A549 (cell line): ENCODE results near the gene PARVB.

Source experiments
- BCL3 ChIP-seq: fragments of >200 bp; sonication (Bioruptor Twin); formaldehyde crosslinking; IDR thresholded peaks from 3 replicates; pipeline ENCODE4 v1.6.1; 2016
- CHD2 ChIP-seq: fragments of 150-350 bp; IDR thresholded peaks from 2 replicates; pipeline ENCODE4 v1.6.1; 2014; ENCODE audit warnings: low read length; ENCODE audit not compliant: partially characterized antibody
- CTCF ChIP-seq: fragments of >200 bp; sonication (Bioruptor Twin); formaldehyde crosslinking; IDR thresholded peaks from 3 replicates; pipeline ENCODE4 v1.5.1; 2016
- EP300 ChIP-seq, 2 experiments: fragments of >200 bp; sonication (Bioruptor Twin); formaldehyde crosslinking; IDR thresholded peaks; 2 replicates in 1 of 2; 3 replicates in 1 of 2; pipeline ENCODE4 v1.6.1; 2016 to 2017
- HDAC2 ChIP-seq: fragments of 200-600 bp; sonication (generic); IDR thresholded peaks from 2 replicates; pipeline ENCODE4 v1.6.1; 2016
- MAZ ChIP-seq: fragments of 150-350 bp; IDR thresholded peaks from 2 replicates; pipeline ENCODE4 v1.6.1; 2014; ENCODE audit warnings: antibody characterized with exemption, low read depth, low read length, borderline replicate concordance
- PBX3 ChIP-seq: IDR thresholded peaks from 2 replicates; pipeline ENCODE4 v1.6.1; 2012
- PHF8 ChIP-seq: fragments of 200-600 bp; sonication (generic); IDR thresholded peaks from 2 replicates; pipeline ENCODE4 v1.6.1; 2016; ENCODE audit warnings: low read depth, mild to moderate bottlenecking, antibody characterized with exemption, moderate library complexity, borderline replicate concordance
- ZFP36 ChIP-seq: fragments of 450-650 bp; IDR thresholded peaks from 2 replicates; pipeline ENCODE4 v1.6.1; 2014; ENCODE audit warnings: borderline replicate concordance; ENCODE audit not compliant: partially characterized antibody

- TF ChIP-seq CTCF (no peak), PHF8 (no peak), PBX3 (no peak), CHD2 (no peak), BCL3 (no peak), ZFP36 (no peak), HDAC2 (no peak), MAZ (no peak), EP300 (IDR thresholded peaks at IDR 0.05) (no peak)
Measured at GRCh38 chr22:44147821-44148574, 123.9 kb downstream of the PARVB start.
